Measurements from ENCODE around the gene LRRC8D. TPM values are rescaled to one million over a fixed set of nuclear protein-coding genes. Genes with fewer than 3 reads are reported as not detected.

The LRRC8D gene
- polyA plus RNA-seq, 2 of the 4 experiments (the other 2 are of a cell fraction) = 41.8 to 76.7 TPM

DNA sequence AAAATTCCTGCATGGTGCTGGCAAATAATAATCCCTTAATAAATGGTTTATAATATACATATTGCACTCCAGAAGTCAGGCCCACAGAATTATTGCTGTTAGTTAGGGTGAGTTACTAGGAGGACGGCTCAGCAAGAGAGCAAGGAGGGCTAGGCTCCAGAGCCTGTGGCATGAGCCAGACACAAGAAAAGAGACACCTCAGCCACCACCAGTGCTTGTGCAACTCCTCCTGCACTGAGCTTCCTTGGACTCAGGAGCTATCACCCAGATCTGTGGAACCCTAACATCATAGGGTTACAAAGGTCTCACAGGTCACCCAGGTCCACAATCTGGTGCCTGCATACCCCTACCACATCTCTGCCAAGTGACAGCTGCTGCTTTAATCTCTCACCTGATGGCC lies 12.8 kb upstream of the LRRC8D start:
- H3K27ac ChIP-seq = peak overlapping the region; percentile 28 to 74; a peak in 3 of 6 replicates
- WGBS (ENCODE audit: missing lambda C conversion rate) = 86% methylated on average over 1 of the region's 1 CpG
- POLR2A ChIA-PET = no interaction called here
- peak overlapping the region; percentile 59 for H3K4me2 ChIP-seq
- ATAC-seq (no peak), DNase-seq (ENCODE audit: low read depth in 1 of 2, low spot score in 1 of 2) (no peak), FAIRE-seq (no peak)
- TF ChIP-seq, protein P1, sequence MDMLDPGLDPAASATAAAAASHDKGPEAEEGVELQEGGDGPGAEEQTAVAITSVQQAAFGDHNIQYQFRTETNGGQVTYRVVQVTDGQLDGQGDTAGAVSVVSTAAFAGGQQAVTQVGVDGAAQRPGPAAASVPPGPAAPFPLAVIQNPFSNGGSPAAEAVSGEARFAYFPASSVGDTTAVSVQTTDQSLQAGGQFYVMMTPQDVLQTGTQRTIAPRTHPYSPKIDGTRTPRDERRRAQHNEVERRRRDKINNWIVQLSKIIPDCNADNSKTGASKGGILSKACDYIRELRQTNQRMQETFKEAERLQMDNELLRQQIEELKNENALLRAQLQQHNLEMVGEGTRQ (IDR thresholded peaks at IDR 0.05) = no peak
- TF ChIP-seq, protein P2, sequence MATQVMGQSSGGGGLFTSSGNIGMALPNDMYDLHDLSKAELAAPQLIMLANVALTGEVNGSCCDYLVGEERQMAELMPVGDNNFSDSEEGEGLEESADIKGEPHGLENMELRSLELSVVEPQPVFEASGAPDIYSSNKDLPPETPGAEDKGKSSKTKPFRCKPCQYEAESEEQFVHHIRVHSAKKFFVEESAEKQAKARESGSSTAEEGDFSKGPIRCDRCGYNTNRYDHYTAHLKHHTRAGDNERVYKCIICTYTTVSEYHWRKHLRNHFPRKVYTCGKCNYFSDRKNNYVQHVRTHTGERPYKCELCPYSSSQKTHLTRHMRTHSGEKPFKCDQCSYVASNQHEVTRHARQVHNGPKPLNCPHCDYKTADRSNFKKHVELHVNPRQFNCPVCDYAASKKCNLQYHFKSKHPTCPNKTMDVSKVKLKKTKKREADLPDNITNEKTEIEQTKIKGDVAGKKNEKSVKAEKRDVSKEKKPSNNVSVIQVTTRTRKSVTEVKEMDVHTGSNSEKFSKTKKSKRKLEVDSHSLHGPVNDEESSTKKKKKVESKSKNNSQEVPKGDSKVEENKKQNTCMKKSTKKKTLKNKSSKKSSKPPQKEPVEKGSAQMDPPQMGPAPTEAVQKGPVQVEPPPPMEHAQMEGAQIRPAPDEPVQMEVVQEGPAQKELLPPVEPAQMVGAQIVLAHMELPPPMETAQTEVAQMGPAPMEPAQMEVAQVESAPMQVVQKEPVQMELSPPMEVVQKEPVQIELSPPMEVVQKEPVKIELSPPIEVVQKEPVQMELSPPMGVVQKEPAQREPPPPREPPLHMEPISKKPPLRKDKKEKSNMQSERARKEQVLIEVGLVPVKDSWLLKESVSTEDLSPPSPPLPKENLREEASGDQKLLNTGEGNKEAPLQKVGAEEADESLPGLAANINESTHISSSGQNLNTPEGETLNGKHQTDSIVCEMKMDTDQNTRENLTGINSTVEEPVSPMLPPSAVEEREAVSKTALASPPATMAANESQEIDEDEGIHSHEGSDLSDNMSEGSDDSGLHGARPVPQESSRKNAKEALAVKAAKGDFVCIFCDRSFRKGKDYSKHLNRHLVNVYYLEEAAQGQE (IDR thresholded peaks at IDR 0.05) = no peak
- TF ChIP-seq ZNF302 (CRISPR knock-in tag; IDR thresholded peaks at IDR 0.05) (no peak), KDM1A (IDR thresholded peaks at IDR 0.05; ENCODE audit: low read depth) (no peak), CHD4 (IDR thresholded peaks at IDR 0.05; ENCODE audit: borderline replicate concordance) (no peak), HOXB13 (CRISPR knock-in tag; IDR thresholded peaks at IDR 0.05; ENCODE audit: low read depth) (no peak), NFE2L2 (conservative IDR thresholded peaks at IDR 0.05; ENCODE audit: low read length) (no peak), EP300 (IDR thresholded peaks at IDR 0.05) (no peak), CBX2 (IDR thresholded peaks at IDR 0.05; ENCODE audit: borderline replicate concordance, low read depth) (no peak), HDAC2 (IDR thresholded peaks at IDR 0.05) (no peak), TP53 (CRISPR knock-in tag; IDR thresholded peaks at IDR 0.05) (no peak), GATA3 (IDR thresholded peaks at IDR 0.05; ENCODE audit: borderline replicate concordance) (no peak), ZSCAN20 (CRISPR knock-in tag; IDR thresholded peaks at IDR 0.05) (no peak), ZC3H11A (IDR thresholded peaks at IDR 0.05) (no peak)
- TF ChIP-seq, protein P3, sequence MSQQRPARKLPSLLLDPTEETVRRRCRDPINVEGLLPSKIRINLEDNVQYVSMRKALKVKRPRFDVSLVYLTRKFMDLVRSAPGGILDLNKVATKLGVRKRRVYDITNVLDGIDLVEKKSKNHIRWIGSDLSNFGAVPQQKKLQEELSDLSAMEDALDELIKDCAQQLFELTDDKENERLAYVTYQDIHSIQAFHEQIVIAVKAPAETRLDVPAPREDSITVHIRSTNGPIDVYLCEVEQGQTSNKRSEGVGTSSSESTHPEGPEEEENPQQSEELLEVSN (IDR thresholded peaks at IDR 0.05; ENCODE audit: borderline replicate concordance, low read depth) = no peak
- no peak overlapping the region for H3K4me3 ChIP-seq
- CTCF ChIA-PET = interaction anchor here (0.9 to 2.3 kb wide), 3 partner anchors 164 to 186 kb away, joined by 3 to 13 read pairs (median 3); no protein-coding TSS in a partner anchor
- H3K9me3 ChIP-seq = no peaks in the 10 kb centered on the region
- H3K4me1 ChIP-seq = peaks cover 42% of the 10 kb centered on the region

DNA sequence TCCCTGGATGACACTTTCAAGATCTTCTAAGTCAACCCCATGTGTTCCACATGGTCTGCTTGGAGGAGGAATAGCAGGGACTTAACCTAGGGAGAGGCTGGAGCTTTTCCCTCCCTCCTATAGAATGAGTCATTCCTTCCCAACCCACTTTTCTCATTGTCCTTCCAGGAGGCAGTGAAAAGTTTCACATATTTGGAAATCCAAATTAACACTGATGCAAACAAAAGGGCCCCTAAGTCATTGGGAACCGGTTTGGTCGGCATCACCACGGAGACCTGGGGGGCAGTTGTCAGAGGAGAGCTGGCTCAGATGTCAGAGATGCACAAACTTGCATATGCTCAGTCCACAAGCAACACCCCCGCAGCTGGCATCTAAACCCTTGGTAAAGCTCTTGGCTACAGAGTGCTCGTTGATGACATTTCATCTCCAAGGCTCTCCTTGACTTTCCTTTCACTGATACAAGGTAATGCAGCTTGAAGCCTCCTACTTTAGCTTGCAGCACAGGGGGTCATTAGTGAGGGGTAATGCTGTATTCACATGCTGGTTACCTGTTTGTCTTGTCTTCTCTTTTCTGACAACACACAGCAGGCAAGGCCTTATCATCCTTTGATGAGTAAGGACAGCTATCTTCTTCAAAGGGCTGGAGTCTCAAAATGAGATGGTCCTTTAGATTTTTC lies 12.3 kb upstream of the LRRC8D start:
- Histone ChIP-seq H3K9me3 (no peaks in the 10 kb centered on the region), H3K4me2 (peak overlapping the region; percentile 59), H3K4me1 (peaks cover 39% of the 10 kb centered on the region), H3K4me3 (no peak overlapping the region), H3K27ac (peak overlapping the region; percentile 28 to 74; a peak in 3 of 6 replicates)
- ChIA-PET POLR2A (no interaction called here), CTCF (interaction anchor here (0.7 to 2.3 kb wide), 9 partner anchors 8 to 237 kb away, joined by 3 to 13 read pairs (median 3); no protein-coding TSS in a partner anchor)
- DNase-seq (ENCODE audit: low read depth in 1 of 2, low spot score in 1 of 2) (peak in 1 of 2 experiments; percentile 36), FAIRE-seq (no peak), ATAC-seq (peak in 1 of 2 experiments; percentile 60; a peak in 3 of 6 replicates)
- 7% methylated on average over 4 of the region's 5 CpGs for WGBS (ENCODE audit: missing lambda C conversion rate)
- TF ChIP-seq, protein P1 (IDR thresholded peaks at IDR 0.05) = no peak
- no peak for TF ChIP-seq RAD21 (conservative IDR thresholded peaks at IDR 0.05 in 1 of 2, IDR thresholded peaks at IDR 0.05 in 1 of 2)
- TF ChIP-seq FOSL2 (IDR thresholded peaks at IDR 0.05) = no peak
- peak; percentile 38; the same call in 1 of the 2 replicates for TF ChIP-seq FOSL2 (CRISPR knock-in tag; IDR thresholded peaks at IDR 0.05)
- TF ChIP-seq, protein P4, sequence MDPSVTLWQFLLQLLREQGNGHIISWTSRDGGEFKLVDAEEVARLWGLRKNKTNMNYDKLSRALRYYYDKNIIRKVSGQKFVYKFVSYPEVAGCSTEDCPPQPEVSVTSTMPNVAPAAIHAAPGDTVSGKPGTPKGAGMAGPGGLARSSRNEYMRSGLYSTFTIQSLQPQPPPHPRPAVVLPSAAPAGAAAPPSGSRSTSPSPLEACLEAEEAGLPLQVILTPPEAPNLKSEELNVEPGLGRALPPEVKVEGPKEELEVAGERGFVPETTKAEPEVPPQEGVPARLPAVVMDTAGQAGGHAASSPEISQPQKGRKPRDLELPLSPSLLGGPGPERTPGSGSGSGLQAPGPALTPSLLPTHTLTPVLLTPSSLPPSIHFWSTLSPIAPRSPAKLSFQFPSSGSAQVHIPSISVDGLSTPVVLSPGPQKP (IDR thresholded peaks at IDR 0.05; ENCODE audit: low read depth, low read length) = no peak
